Measurements from ENCODE around the gene WDR6.

The WDR6 gene

GRCh38 chr3:48997102-48997635 is 10.0 kb upstream of the WDR6 start:
- Mint-ChIP-seq H3K27ac (no peak overlapping the region), H3K9me3 (no peaks in the 10 kb centered on the region), H3K36me3 (ENCODE audit: low read depth) (peaks cover 8% of the 10 kb centered on the region), H3K27me3 (ENCODE audit: low read depth, poor library complexity) (peaks cover 3% of the 10 kb centered on the region), H3K4me3 (no peak overlapping the region), H3K4me1 (peaks cover 26% of the 10 kb centered on the region)
- no peak for DNase-seq
- no peak for TF ChIP-seq CTCF (IDR thresholded peaks at IDR 0.05)

DNA sequence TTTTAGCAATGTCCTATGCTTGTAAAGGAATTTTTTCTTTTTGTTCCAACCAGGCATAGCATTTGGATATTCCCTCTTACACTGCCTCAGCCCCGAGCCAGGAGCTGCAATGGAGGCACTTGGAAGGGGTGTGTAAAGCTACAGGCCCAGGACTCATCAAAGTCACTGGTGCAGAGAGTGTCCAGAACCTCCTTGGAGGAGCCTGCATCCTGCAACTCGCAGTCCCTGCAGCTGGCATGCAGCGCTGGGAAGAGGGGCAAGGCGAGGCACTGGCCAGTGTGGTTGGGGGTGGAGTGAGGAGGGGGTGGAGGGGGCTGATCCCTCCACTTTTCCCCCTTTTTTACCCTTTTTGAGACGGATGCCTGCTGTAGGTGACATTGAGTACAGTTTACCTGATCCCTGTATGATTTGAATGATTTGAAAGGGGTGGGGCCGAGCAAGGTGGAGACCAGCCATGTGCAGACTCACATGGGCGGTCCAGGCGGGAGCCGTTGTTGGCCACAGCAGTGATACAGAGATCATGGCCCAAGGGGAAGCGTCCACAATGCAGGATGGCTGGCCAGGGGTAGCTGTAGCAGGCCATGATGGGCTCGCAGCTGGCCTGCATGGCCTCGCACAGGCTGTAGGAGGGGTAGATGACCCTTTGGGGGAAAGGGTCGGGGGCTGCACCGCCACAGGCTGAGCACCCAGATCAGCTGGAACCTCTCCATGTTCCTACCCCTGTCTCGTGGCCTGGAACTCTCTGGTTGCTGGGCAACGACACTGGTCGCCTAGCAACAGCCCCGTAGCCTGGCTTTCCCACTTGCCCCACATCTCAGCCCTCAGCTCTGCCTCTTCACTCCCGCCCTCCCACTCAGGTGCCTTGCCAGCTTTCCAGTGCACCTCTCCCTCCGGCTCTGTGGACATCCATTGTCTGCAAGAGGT is 9.2 kb upstream of the WDR6 start:
- peak overlapping the region; percentile 68 for H3K27ac Mint-ChIP-seq
- H3K4me1 Mint-ChIP-seq, result peaks cover 26% of the 10 kb centered on the region
- TF ChIP-seq CTCF (IDR thresholded peaks at IDR 0.05), result no peak
- peaks cover 6% of the 10 kb centered on the region for H3K27me3 Mint-ChIP-seq (ENCODE audit: low read depth, poor library complexity)
- DNase-seq, result peak; percentile 62
- no peak overlapping the region for H3K4me3 Mint-ChIP-seq
- peaks cover 11% of the 10 kb centered on the region for H3K36me3 Mint-ChIP-seq (ENCODE audit: low read depth)
- H3K9me3 Mint-ChIP-seq, result no peaks in the 10 kb centered on the region

DNA sequence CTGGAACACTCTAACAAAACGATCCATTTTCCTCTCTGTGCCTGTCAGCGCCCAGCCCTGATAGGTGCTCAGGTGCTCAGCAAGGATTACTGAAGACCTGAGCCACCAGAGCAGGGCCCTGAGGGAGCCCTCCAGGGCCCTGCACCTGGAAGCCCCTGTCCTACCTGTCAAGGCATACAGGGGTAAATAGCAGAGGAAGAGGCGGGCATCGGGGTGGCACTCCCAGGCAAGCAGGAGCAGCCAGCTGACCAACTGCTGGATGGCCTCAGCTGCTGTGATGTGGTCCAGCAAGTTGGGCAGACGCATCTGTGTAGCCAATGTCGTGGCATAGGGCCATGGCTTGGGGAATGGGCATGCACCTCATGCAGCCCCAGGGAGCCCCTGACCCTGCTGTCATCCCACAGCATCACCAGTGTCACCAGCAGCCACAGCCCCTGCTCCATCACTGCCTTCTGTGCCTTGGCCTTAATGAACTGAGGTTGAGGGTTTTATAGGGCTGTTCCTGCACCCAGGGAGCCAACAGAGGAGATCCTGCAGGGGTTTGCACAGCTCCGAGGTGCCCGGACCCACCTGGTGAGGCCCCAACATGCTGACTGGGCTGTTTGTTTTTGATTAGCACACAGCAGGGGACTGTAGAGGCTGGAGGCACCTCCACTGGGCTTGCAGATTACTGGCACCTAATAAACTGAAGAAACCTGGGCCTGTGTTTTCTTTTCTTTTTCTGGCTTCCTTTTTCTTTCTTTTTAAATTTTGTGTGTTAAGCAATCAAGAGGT is 7.9 kb upstream of the WDR6 start:
- H3K36me3 Mint-ChIP-seq (ENCODE audit: low read depth), result peaks cover 11% of the 10 kb centered on the region
- no peak for DNase-seq
- no peak overlapping the region for H3K4me3 Mint-ChIP-seq
- TF ChIP-seq CTCF (IDR thresholded peaks at IDR 0.05), result no peak
- H3K4me1 Mint-ChIP-seq, result peaks cover 26% of the 10 kb centered on the region
- no peaks in the 10 kb centered on the region for H3K9me3 Mint-ChIP-seq
- H3K27me3 Mint-ChIP-seq (ENCODE audit: low read depth, poor library complexity), result peaks cover 4% of the 10 kb centered on the region
- peak overlapping the region; percentile 6 for H3K27ac Mint-ChIP-seq

DNA sequence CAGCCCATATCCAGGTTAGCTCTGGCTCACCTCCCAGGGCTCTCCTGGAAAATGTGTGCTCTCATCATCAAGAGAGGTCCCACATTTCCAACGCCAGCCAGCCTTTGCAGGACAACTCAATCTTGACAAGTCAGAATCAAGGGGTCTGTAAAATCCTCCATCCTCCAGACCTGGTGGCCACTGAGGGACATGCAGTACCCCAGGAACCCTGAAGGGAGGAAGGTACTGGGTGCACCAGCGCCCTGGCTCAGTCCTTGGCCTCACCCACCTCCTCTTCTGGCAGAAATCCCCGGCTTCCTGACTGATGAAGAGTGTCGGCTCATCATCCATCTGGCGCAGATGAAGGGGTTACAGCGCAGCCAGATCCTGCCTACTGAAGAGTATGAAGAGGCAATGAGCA is 6.0 kb upstream of the WDR6 start:
- Mint-ChIP-seq H3K27ac (no peak overlapping the region), H3K9me3 (no peaks in the 10 kb centered on the region), H3K4me3 (no peak overlapping the region), H3K4me1 (peaks cover 26% of the 10 kb centered on the region), H3K36me3 (ENCODE audit: low read depth) (peaks cover 5% of the 10 kb centered on the region), H3K27me3 (ENCODE audit: low read depth, poor library complexity) (peaks cover 4% of the 10 kb centered on the region)
- DNase-seq, result no peak
- TF ChIP-seq CTCF (IDR thresholded peaks at IDR 0.05), result no peak

GRCh38 chr3:49004352-49005302 is 2.6 kb upstream of the WDR6 start:
- Mint-ChIP-seq H3K4me3 (no peak overlapping the region), H3K27ac (no peak overlapping the region), H3K27me3 (ENCODE audit: low read depth, poor library complexity) (peaks cover 4% of the 10 kb centered on the region), H3K36me3 (ENCODE audit: low read depth) (peaks cover 19% of the 10 kb centered on the region), H3K9me3 (no peaks in the 10 kb centered on the region), H3K4me1 (peaks cover 27% of the 10 kb centered on the region)
- DNase-seq, result no peak
- no peak for TF ChIP-seq CTCF (IDR thresholded peaks at IDR 0.05)
